OCI-M2 (cell line): ENCODE results near the gene MAP4K4.

Source experiments
- DNase-seq: peaks from one replicate; lab custom pipeline; 2025; ENCODE audit not compliant: unreplicated experiment; lab: John Stamatoyannopoulos, UW

MAP4K4 gene

GRCh38 chr2:101720732-101721131, 23.2 kb downstream of the MAP4K4 start:
- no peak for DNase-seq

GRCh38 chr2:101722864-101723263, 25.4 kb downstream of the MAP4K4 start:
- DNase-seq: no peak

- no peak for DNase-seq
Observed at GRCh38 chr2:101723371-101724124, 26.0 kb downstream of the MAP4K4 start.

GRCh38 chr2:101724125-101724474, 26.6 kb downstream of the MAP4K4 start:
- DNase-seq: no peak

GRCh38 chr2:101725038-101725437, 27.5 kb downstream of the MAP4K4 start:
- no peak for DNase-seq

GRCh38 chr2:101725515-101726192, 28.1 kb downstream of the MAP4K4 start:
- DNase-seq: no peak

- no peak for DNase-seq
Observed at GRCh38 chr2:101728865-101729264, 31.4 kb downstream of the MAP4K4 start.

- DNase-seq: no peak
Observed at GRCh38 chr2:101729521-101730190, 32.1 kb downstream of the MAP4K4 start.

- DNase-seq: no peak
Observed at GRCh38 chr2:101731221-101732054, 33.9 kb downstream of the MAP4K4 start.

GRCh38 chr2:101732199-101732598, 34.7 kb downstream of the MAP4K4 start:
- no peak for DNase-seq

- DNase-seq: no peak
Observed at GRCh38 chr2:101732773-101733256, 35.3 kb downstream of the MAP4K4 start.

GRCh38 chr2:101733257-101733993, 35.9 kb downstream of the MAP4K4 start:
- DNase-seq: no peak

GRCh38 chr2:101734505-101735165, 37.1 kb downstream of the MAP4K4 start:
- no peak for DNase-seq

GRCh38 chr2:101735166-101735533, 37.6 kb downstream of the MAP4K4 start:
- no peak for DNase-seq

- DNase-seq: no peak
Observed at GRCh38 chr2:101736233-101736632, 38.7 kb downstream of the MAP4K4 start.

GRCh38 chr2:101736861-101737291, 39.4 kb downstream of the MAP4K4 start:
- no peak for DNase-seq

GRCh38 chr2:101737478-101738255, 40.2 kb downstream of the MAP4K4 start:
- DNase-seq: no peak

GRCh38 chr2:101738649-101739048, 41.1 kb downstream of the MAP4K4 start:
- no peak for DNase-seq

GRCh38 chr2:101740555-101740964, 43.1 kb downstream of the MAP4K4 start:
- DNase-seq: no peak
